Fibroblast of skin of abdomen (primary cell): ENCODE measurements around the gene MAGEA9B.
"Not testable (repeated sequence)": the region's sequence is repeated elsewhere in the genome, so short reads cannot be mapped to it uniquely, and the experiment has no call there.

ENCODE experiments used
- DNase-seq: peaks from one replicate; pipeline ENCODE4 v3.0.0-alpha.2; 2013

The MAGEA9B gene

DNA sequence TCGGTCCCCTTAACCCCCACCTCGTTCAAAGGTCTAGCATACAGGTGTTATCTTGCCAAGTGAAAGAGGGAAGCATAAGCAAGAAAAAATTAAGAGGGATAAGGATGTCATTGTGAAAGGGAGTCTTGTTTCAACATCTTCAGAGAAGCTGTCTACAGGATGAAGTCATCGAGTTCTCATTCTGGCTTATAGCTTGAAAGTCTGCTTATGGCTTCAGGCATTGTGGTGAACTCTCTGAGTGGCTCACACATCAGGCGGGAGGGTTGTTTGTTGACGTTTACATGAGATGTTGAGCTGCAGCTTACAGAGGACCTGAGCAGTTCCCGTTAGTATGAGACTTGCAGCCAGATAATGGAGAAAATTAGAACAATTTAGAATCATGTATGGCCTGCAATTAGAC, 16.6 kb downstream of the MAGEA9B start:
- DNase-seq: peak; percentile 12

DNA sequence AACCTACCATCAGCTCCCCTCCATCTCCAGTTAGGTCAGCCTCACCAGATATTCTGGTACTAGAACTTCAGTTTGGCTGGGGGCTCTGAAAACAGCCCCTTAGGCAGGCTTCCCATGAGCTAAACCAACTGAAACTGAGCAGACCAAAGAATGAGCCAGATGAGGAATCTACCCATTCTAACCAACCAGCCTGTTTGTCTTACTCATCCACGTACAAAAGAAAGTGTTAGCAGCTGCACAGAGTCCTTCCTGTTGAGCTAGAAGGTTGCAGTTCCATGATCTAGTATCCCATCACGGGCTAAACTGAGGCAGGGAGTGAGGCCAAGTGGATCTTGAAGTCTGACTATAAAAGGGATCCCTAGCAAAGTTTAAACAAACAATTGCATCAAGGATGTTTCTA, 17.5 kb downstream of the MAGEA9B start:
- DNase-seq: no peak

- no peak for DNase-seq
Observed at GRCh38 chrX:149568701-149569296, 18.5 kb downstream of the MAGEA9B start.

DNA sequence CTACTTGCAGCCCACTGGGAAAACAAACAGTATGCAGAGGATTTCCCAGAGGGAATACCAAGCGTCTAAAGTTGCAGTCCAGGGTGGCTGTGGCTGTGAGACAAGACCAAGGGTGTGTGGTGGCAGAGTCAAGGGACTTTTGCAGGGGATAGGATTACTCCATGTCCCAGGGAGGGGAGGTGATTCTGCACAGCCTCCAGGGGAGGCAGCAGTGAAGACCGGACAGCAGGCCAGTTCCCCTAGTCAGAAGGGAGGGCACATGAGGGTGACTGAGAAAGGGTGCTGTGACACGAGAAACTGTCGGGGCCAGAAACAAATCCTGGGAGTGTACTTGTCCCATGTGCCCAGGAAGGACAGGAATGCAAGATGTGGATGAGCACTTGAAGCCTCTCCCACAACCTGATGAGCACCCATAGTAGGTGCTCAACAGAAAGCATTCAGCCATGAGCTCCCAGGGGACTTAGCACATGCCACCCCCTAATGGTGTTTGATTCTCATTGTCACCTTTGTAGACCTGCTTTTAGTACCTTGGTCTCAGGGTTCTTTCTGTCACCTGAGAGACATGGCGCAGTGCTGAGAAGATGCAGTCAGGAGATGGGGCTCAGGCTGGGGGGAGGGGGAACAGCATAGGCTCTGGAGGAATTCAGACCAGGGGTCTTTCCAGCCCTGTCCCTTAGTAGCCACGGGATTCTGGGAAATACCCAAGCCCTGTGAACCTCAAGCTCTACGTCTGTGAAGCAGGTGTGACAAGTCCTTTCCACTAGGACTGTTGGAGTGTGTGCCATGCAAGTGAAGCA, 19.4 kb downstream of the MAGEA9B start:
- no peak for DNase-seq

- no peak for DNase-seq
Observed at GRCh38 chrX:149563359-149563758, 23.9 kb downstream of the MAGEA9B start.

DNA sequence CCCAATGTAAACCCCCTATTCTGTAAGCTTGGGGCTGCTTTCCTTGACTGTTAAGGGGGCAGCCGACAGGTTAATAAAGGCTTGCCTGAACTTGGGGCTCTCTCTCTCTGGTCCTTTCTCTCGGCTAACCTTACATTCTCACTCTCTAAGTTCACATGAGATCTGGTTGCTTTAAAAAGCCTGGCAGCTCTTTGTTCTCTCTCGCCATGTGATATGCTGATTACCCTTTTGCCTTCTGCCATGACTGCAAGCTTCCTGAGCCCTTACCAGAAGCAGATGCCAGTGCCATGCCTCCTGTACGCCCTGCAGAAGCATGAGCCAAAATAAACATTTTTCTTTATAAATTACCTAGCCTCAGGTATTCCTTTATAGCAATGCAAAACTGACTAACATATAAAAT, 32.0 kb downstream of the MAGEA9B start:
- not testable (repeated sequence) for DNase-seq

DNA sequence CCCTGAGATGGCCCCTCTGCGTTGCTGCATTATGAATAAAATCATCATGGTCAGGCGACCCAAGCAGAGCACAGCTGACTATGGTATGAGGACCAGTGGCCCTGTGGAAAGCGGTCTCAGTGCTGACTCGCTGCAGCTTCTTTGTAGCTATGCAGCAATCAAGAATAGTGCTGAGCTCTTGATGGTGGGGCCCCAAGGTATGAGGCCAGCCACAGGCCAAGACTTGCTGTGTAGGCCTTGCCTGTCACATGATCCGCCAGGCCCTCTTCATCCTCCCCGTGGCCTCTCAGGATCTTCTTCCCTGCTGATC, 35.4 kb downstream of the MAGEA9B start:
- not testable (repeated sequence) for DNase-seq

DNA sequence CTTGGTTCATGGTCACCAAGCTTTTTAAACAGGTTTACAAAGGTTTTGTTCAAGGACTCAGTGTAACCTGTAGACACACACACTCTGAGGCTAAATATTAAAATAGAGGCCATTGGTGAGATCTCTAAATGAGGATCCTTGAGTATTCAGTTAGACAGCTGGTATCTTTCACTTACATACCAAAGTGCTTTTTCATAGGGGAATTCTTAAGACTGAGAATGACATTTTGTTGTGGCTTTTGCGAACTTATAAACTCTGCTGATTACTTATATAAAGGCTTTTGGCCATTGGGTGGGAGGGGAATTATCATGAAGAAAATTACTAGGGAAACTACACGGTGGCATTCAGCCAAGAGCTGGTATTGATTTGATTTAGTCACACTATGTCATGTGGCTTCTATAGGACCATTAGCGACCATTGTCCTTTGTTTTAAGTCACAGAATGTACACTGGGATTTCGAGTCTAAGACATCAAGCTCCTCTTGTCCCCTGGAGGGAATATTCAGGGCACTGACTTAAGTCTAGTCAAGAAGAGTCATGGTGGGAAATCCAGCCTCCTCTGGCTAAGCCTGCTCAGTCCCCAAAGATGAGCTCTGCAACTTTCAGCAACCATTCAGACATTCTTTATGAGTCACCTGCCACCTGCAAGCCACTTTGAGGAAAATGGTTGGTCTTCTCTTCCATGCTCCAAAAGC, 35.9 kb downstream of the MAGEA9B start:
- DNase-seq: not testable (repeated sequence)

DNA sequence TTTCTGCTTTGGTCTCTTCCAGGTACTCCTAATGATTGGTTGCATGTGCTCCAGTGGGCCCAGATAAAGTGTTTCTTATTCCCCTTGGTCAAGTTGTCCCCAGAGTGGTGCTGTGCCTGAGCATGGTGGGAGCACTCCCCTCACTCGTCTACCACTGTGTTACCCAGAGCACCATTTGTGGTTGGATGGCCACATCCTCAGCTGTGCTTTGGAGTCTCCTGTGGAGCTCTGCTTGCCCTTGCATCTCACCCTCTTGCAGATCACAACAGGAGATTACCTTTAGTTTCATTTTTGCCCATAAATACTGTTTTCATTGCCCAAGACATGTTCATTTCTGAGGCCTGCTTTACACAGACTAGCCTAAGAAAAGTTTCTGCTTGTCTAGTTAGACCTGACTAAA, 36.8 kb downstream of the MAGEA9B start:
- DNase-seq: not testable (repeated sequence)

GRCh38 chrX:149549701-149550100, 37.6 kb downstream of the MAGEA9B start, which contains the start of gene HSFX3:
Gene HSFX3 (minus strand): TSS chrX:149549924. CDS start chrX:149549852, 72 bp downstream.
- DNase-seq: not testable (repeated sequence)

DNA sequence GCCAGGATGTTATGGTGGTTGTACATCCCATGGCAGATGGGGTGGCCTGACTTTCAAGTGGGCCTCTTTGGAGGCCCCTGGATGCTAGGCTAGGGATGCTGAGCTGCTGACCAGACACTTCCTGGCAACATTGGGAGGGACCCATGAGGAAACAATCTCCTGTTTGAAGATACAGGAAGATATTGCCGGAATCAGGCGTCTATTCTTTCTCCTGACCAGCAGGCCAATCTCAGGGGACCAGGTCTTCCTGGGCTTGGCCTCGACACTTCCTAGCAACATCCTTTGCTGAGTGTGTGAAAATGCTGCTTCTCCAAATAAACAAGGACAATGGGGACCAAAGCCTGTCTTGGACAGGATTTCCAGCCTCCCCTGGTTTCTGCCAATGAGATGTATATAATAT, 39.5 kb downstream of the MAGEA9B start:
- DNase-seq: not testable (repeated sequence)

GRCh38 chrX:149546962-149547361, 40.3 kb downstream of the MAGEA9B start:
- not testable (repeated sequence) for DNase-seq

GRCh38 chrX:149545545-149546543, 41.4 kb downstream of the MAGEA9B start:
- peak; percentile 3 for DNase-seq

DNA sequence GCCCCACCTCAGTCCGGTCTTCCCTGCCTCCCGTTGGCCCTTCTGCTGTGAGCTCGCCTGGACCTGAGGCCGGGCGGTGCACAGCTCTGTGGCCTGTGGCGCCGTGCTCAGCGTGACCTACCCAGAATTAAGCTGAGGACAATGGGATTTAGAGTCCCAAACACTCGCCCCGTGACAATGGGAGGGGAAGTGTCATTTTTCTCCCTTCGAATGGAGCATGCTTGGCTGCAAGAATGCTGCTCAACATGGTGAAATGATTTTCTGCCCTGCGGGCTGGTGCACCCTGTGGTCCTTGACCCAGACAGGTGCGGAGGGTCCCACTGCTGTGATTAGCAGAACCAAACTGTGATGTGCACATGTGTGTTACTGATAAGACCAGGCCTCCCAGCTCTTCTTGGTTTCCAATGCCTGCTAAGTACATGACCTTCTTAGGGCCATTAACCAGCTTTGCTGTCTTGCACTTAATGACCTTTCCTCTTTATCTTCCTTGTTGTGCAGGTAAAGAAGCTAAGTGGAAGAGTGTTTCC, 45.7 kb downstream of the MAGEA9B start:
- DNase-seq: no peak

DNA sequence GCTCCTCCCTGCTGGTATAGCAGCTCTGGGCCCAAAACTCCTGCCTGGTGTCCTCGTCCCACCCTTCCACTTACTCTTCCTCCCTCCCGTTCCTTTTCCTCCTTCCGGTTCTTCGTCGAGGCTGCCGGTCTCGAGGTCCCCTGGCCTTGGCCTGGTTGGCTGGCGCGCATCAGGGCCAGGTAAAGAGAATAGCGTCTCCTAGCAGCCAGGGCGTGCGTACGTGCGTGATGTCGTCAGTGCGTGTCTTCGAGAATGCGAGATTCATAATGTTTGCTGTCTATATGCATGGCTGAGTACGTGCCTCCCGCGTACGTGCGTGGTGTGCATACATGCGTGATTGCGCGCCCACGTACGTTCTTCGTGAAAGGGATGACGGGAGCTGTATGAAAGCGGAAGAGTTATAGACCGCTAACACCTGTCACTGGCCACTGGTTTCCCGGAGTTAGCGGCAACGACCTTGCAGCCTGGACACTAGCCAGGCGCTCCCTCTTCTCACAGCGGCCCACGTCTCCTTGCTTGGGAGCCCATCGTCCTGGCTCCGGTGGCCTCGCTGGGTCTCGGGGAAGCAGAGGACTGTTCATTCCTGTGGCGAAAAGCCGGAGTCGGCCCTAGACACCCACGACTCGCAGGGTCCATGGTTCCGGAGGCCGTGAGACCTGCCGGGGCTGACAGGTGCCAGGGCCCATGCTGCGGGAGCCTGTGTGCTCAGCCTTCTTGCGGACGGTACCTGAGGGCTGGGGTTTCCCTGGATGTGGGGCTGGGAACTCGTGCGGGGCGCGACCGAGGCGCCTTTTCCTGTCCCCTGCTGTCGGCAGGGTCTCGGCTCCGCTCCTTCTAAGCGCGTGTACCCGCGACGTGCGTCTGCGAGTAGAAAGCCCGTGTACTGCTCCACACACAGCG, 46.4 kb downstream of the MAGEA9B start, which contains the start of gene EOLA1:
EOLA1 (plus strand) TSS at position 392 of the 900 bp plus-strand sequence. CDS start 4,619 bp downstream, outside the sequence.
- peak; percentile 95 for DNase-seq

GRCh38 chrX:149540131-149540620, 47.1 kb downstream of the MAGEA9B start:
- DNase-seq: peak; percentile 91

DNA sequence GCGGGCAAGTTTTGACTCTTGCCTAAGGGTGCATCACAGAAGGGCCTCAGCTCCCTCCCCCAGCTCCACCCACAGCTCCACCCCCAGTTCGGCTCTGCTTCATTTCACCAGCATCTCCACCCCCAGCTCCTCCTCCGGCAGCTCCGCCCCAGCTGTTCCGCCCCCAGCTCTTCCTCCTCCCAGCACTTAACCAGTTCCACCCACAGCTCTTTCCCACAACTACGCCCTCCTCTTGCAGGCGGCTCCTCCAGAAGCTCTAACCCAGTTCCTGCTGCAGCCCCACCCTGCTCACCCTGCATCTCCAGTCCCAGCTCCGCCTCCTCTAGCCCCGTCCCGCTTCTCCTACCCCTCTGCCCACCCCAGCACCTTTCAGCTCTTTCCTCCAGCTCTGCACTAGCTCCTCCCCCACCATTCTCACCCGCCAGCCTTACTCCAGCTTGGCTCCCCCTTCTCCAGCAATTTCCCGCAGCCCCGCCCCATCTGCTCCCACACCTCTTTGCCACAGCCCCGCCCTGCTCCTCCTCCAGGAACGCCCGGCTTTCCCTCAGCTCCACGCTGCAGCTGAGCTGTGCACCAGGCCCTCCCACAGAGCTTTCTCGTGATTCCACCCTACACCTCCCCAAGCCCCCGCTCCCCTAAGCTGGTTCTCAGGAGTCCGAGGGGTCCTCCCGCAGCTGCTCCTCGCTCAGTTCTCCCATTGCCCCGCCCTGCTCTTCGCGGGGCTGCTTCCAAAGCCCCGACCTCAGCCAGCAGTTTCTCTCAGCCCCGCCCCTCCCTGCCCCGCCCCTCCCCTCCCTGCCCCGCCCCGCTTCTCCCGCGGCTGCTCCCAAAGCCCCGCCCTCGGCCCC, 47.8 kb downstream of the MAGEA9B start:
- peak; percentile 93 for DNase-seq

DNA sequence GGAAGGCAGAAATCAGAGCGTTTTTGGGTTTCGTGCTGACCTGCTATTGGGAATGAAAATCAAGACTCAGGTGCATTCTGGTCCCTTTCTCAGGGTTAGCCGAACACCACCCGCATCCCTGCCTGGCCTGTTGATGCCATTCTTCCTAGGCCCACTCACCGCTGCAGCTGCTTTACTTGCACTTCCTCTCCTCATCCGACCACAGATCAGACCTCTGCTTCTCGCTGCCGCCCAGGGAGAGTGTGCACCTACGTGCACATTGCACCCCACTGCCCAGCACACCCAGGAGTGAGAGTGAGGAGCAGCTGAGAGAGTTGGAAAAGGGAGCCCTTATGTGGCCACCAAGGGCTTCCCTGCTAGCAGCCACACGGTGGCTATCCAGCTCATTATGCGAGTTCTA, 49.8 kb downstream of the MAGEA9B start:
- DNase-seq: not testable (repeated sequence)

DNA sequence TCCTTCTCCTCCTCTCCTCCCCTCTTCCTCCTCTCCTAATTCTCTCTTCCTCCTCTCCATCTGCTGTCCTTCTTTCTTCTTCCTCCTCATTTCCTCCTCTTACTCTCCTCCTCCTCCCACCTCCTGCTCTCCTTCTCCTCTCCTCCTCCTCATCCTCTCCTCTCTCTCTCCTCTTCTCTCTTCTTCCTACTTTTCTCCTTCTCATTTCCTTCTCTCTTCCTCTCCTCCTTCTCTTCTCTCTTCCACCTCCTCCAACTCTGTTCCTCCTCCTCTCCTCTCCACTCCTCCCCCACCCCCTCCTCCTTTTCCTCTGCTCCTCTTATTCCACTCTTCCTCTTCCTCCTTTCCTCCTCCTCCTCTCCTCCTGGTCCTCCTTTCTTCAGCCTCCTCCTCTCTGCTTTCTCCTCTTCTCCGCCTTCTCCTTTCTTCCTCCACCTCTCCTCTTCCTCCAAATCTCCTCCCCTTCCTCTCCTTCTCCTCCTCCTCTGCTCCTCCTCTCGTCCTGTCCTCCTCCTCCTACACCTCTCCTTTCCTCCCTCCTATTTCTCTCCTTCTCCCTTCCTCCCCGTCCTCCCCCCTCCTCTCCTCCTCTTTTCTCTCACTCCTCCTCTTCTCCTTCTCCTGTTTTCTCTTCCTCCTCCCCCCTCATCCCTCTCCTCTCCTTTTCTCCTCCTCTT, 52.2 kb downstream of the MAGEA9B start:
- not testable (repeated sequence) for DNase-seq
